Measurements from ENCODE around the gene KRT3. TPM values are rescaled to one million over a fixed set of nuclear protein-coding genes. Genes with fewer than 3 reads are reported as not detected.
"Not testable (repeated sequence)": the region's sequence is repeated elsewhere in the genome, so short reads cannot be mapped to it uniquely, and the experiment has no call there.

Gene KRT3
- total and polyA plus RNA-seq, 2 donors from 2014 or later = not detected

DNA sequence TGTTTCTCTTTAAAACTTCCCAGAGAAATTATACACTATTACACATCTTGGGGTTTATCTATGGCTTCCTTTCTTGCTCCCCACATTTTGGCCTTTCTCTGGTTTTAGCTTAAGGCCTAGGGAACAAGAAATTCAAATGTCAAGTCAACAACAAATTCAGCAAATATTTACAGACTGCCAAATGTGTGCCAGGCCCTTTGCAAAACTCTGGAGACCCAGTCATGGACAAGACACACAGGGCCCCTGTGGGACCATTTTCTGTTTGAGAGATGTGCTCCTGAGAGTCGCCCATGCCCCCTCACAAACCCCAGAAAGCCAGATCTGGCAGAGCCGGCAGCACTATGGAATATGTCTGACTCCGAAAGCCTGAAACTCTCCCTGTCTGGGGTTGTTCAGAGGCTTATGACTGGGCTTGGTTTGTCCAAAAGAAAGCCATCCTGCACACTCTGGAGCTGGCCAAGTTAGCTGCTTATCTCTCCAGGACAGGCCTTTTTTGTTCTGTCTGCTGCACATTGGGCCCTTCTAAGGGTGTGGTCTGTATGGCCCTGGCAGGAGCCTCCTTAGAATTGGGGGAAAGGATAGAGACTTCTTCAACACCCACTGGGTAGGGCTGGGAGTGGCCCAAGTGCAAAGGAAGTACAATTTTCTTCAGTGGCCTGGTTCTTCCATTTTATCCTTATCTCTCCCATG is 1.1 kb upstream of the KRT3 start:
- Histone ChIP-seq H3K4me3 (ENCODE audit: low read length in 3 of 3) (no peak overlapping the region), H3K4me1 (ENCODE audit: control insufficient read depth in 2 of 3, insufficient read depth in 2 of 3, low read depth in 1 of 3, low read length in 3 of 3) (no peaks in the 10 kb centered on the region), H3K36me3 (ENCODE audit: control insufficient read depth in 2 of 3, insufficient read depth in 3 of 3, low read length in 3 of 3) (no peaks in the 10 kb centered on the region), H3K9me3 (ENCODE audit: control insufficient read depth in 2 of 3, insufficient read depth in 1 of 3, low read length in 3 of 3) (no peaks in the 10 kb centered on the region), H3K27me3 (ENCODE audit: control insufficient read depth, insufficient read depth, low read length) (no peaks in the 10 kb centered on the region), H3K27ac (ENCODE audit: low read depth in 2 of 2, low read length in 2 of 2) (no peak overlapping the region), H3K9ac (ENCODE audit: low read length in 3 of 3) (no peak overlapping the region)
- no peak for FAIRE-seq
- DNase-seq = no peak
- intact Hi-C loops (cut with DNase I) = no loop called here
- TF ChIP-seq, protein P1, sequence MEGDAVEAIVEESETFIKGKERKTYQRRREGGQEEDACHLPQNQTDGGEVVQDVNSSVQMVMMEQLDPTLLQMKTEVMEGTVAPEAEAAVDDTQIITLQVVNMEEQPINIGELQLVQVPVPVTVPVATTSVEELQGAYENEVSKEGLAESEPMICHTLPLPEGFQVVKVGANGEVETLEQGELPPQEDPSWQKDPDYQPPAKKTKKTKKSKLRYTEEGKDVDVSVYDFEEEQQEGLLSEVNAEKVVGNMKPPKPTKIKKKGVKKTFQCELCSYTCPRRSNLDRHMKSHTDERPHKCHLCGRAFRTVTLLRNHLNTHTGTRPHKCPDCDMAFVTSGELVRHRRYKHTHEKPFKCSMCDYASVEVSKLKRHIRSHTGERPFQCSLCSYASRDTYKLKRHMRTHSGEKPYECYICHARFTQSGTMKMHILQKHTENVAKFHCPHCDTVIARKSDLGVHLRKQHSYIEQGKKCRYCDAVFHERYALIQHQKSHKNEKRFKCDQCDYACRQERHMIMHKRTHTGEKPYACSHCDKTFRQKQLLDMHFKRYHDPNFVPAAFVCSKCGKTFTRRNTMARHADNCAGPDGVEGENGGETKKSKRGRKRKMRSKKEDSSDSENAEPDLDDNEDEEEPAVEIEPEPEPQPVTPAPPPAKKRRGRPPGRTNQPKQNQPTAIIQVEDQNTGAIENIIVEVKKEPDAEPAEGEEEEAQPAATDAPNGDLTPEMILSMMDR (IDR thresholded peaks at IDR 0.05; ENCODE audit: borderline replicate concordance, extremely low read depth, insufficient read depth) = no peak

DNA sequence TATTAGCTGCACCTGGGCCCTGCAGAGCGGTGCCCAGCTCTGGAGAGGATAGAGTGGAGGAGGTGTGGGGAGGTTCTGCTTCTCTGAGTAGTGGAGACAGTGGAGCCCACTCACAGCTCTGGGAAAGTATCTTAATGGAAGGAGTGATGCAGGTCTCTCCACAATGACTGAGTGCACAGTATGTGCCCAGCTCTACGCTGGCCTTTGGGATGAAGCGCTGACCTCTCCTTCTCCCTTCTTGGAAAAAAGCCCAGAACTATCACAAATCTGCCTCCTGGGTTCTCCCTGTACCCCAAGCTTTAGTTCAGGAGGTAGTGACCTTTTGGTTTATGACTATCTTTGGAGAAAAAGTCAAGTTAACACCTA is 495 bp upstream of the KRT3 start:
- Histone ChIP-seq H3K36me3 (ENCODE audit: control insufficient read depth in 2 of 3, insufficient read depth in 3 of 3, low read length in 3 of 3) (no peaks in the 10 kb centered on the region), H3K27me3 (ENCODE audit: control insufficient read depth, insufficient read depth, low read length) (no peaks in the 10 kb centered on the region), H3K9me3 (ENCODE audit: control insufficient read depth in 2 of 3, insufficient read depth in 1 of 3, low read length in 3 of 3) (no peaks in the 10 kb centered on the region), H3K4me3 (ENCODE audit: low read length in 3 of 3) (no peak overlapping the region), H3K27ac (ENCODE audit: low read depth in 2 of 2, low read length in 2 of 2) (no peak overlapping the region), H3K9ac (ENCODE audit: low read length in 3 of 3) (no peak overlapping the region), H3K4me1 (ENCODE audit: control insufficient read depth in 2 of 3, insufficient read depth in 2 of 3, low read depth in 1 of 3, low read length in 3 of 3) (no peaks in the 10 kb centered on the region)
- TF ChIP-seq, protein P1 (IDR thresholded peaks at IDR 0.05; ENCODE audit: borderline replicate concordance, extremely low read depth, insufficient read depth) = no peak
- intact Hi-C loops (cut with DNase I) = no loop called here
- no peak for FAIRE-seq
- no peak for DNase-seq

DNA sequence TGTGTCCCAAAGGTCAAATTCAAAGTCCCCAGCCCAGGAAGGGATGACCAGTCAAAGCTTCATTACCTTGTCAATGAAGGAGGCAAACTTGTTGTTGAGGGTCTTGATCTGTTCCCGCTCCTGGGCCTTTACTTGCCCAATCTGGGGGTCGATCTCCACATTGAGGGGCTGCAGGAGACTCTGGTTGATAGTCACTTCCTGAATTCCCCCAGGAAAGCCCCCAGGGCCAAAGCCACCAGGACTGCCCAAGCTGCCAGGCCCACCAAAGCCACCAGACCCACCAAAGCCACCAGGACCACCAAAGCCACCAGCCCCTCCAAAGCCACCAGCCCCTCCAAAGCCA is 614 bp downstream of the KRT3 start:
- H3K9me3 ChIP-seq (ENCODE audit: control insufficient read depth in 2 of 3, insufficient read depth in 1 of 3, low read length in 3 of 3); H3K4me1 ChIP-seq (ENCODE audit: control insufficient read depth in 2 of 3, insufficient read depth in 2 of 3, low read depth in 1 of 3, low read length in 3 of 3); H3K27ac ChIP-seq (ENCODE audit: low read depth in 2 of 2, low read length in 2 of 2); H3K27me3 ChIP-seq (ENCODE audit: control insufficient read depth, insufficient read depth, low read length); FAIRE-seq; intact Hi-C loops (cut with DNase I); H3K4me3 ChIP-seq (ENCODE audit: low read length in 3 of 3); H3K36me3 ChIP-seq (ENCODE audit: control insufficient read depth in 2 of 3, insufficient read depth in 3 of 3, low read length in 3 of 3); DNase-seq; H3K9ac ChIP-seq (ENCODE audit: low read length in 3 of 3): not testable (repeated sequence)

DNA sequence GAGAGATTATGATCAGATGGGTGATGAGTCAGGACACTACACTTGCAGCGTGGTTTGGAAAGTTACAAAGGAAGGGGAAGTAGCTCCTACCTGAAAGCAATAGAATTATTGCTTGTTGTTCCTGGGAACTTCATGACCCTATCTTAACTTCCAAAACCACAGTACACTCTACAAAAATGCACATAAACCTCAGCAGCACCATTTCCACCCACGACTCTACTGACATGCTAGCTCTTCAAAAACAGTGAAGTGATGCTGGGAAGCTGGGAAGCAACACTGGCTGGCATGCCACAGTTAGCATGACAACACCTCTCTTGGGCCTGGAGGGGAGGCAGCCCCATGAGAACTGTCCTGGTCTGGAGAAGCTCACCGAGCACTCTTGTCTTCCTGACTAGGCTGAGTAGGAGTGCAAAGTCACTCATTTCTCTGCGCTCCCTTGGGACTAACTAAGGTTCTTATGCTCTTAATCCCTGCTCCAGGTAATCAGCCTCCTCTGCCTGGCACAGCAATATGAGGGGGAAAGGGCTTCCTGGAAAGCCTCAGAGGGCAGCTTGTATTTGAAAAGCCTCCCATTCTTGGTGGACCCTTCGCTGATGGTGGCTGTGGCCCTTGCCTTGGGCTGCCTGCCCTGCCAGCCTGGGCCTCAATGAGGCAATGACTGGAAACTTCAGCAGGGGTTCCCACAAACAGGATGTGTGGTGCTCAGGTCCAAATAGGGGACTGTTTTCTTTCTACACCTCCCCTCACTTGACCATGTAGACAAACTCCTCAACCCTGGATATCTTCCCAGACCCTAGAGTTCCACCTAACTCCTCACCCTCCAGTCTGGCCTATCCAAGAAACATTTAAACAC is 1.2 kb downstream of the KRT3 start:
- no peaks in the 10 kb centered on the region for H3K9me3 ChIP-seq (ENCODE audit: control insufficient read depth in 2 of 3, insufficient read depth in 1 of 3, low read length in 3 of 3)
- H3K9ac ChIP-seq (ENCODE audit: low read length in 3 of 3) = no peak overlapping the region
- TF ChIP-seq, protein P1 (IDR thresholded peaks at IDR 0.05; ENCODE audit: borderline replicate concordance, extremely low read depth, insufficient read depth) = no peak
- H3K4me3 ChIP-seq (ENCODE audit: low read length in 3 of 3) = no peak overlapping the region
- H3K27ac ChIP-seq (ENCODE audit: low read depth in 2 of 2, low read length in 2 of 2) = no peak overlapping the region
- H3K4me1 ChIP-seq (ENCODE audit: control insufficient read depth in 2 of 3, insufficient read depth in 2 of 3, low read depth in 1 of 3, low read length in 3 of 3) = peaks cover 0 to 2% (median 0%) of the 10 kb centered on the region in 3 donors
- no peaks in the 10 kb centered on the region for H3K27me3 ChIP-seq (ENCODE audit: control insufficient read depth, insufficient read depth, low read length)
- H3K36me3 ChIP-seq (ENCODE audit: control insufficient read depth in 2 of 3, insufficient read depth in 3 of 3, low read length in 3 of 3) = no peaks in the 10 kb centered on the region
- DNase-seq (no peak), FAIRE-seq (no peak)
- intact Hi-C loops (cut with DNase I) = no loop called here
